Activated T-cell treated with anti-CD3 and anti-CD28 coated beads, Interleukin-2, amount 50 U/mL, for 1 hour (primary cell): ENCODE data around the gene PTPRF.

Experiments
- DNase-seq: peaks from one replicate; pipeline ENCODE4 v3.0.0-alpha.2; 2020

Gene PTPRF

GRCh38 chr1:43612406-43612805 lies 81.7 kb downstream of the PTPRF start:
- DNase-seq: no peak

DNA sequence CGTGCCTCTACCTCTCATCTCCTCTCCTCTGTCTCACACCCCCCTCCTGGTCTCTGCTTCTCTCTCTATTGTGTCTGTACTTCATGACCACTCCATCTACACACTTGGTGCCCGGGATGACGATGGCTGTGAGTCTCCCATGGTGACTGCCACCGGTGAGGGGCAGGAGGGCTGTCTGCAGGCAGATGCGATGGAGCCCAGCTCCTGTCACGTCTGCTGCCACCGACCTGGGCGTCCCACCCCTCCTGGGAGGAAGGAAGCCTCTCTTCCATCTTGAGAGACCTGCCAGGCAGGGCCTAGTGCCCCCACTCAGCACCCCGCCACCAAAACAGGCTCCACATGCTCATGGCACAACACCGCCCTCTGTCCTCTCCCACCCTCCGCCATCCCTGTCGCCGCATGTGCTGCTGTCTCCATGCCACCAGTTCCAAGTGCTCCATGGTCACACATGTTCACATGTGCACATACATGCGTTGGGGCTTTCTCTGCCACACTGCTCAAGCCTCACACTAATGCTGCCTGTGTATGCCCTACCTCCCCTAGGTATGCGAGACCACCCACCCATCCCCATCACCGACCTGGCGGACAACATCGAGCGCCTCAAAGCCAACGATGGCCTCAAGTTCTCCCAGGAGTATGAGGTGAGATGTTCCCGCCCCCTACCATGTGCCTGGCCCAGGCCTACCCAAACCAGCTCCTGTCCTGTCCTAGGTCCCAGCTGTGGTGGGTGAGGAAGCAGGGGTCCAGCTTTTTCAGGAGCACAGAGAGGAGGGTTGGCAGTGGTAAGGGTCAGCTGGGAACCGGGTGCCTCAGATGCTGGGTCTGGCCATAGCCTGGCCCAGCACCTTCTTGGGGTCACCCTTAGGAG lies 82.6 kb downstream of the PTPRF start:
- no peak for DNase-seq

DNA sequence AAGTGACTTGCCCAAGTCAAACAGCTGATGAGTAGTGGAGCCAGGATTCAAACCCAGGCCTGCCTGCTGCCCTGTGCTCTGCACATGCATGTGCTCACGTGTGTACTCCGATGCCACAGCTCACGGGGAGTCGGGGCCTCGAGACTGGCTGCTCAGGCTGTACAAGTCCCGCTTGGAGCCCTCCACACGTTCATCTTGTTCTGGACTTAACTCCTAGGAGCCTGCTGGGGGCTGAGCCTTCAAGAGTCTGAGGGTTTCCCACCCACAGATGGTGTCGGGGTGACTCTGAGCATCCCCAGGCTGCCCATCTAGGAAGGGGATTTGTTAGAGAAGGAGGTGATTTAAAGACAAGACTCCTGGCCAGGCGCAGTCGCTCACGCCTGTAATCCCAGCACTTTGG lies 83.5 kb downstream of the PTPRF start:
- no peak for DNase-seq

DNA sequence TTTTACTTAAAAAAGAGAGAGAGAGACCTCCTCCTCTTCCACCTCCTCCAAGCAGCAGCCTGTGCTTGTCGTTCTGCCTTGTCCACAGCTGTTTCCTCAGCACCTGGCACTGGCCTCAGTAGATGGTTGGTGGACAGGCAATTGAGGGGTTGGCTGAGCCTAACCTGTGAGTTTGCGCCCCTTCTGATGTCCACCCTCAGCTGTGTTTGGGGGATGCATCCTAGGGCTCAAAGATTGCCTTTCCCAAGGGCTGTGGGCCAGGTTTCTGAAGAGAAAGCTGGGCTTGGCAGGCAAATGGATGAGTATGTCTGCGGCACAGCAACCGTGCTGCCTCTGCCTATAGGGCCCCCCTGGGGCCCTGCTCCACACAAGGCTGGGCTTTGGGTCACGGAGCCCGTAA lies 84.2 kb downstream of the PTPRF start:
- DNase-seq: no peak

GRCh38 chr1:43616383-43616782 lies 85.7 kb downstream of the PTPRF start:
- no peak for DNase-seq

DNA sequence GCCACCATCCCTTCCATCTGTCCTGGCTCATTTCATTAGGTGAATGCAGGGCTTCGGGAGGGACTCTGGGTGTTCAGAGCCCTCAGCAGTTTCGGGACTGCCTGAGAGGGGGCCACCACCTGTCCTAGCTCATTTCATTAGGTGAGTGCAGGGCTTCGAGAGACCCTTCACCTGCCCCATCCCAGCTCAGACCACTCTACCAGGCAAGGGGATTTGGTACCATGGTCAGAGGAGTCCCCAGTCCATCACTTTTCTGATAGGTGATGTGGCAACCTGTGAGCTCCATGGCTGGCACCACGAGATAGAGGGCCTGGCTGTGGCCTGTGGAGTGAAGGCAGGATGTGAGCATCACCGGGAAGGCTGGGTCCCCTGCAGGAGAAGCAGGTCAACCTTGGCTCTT lies 86.3 kb downstream of the PTPRF start:
- no peak for DNase-seq

DNA sequence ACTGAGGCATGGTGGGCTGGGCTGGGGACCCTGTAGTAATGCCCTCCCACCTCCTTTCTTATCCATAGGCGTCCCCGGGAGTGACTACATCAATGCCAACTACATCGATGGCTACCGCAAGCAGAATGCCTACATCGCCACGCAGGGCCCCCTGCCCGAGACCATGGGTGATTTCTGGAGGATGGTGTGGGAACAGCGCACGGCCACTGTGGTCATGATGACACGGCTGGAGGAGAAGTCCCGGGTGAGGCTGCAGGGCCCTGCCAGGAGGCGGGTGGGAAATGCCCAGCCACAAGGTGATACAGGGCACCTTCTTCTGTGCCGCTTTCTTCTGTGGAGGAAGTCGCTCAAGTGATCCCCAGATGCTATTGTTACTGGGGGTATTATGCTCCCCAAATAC lies 87.0 kb downstream of the PTPRF start:
- DNase-seq: no peak

GRCh38 chr1:43618521-43619313 lies 88.0 kb downstream of the PTPRF start:
- no peak for DNase-seq

DNA sequence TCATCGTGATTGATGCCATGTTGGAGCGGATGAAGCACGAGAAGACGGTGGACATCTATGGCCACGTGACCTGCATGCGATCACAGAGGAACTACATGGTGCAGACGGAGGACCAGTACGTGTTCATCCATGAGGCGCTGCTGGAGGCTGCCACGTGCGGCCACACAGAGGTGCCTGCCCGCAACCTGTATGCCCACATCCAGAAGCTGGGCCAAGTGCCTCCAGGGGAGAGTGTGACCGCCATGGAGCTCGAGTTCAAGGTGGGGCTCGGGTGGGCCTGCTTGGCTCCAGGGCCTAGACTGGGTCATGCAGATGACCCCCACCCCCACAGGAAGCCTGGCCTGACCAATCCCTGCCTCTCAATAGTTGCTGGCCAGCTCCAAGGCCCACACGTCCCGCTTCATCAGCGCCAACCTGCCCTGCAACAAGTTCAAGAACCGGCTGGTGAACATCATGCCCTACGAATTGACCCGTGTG lies 88.7 kb downstream of the PTPRF start:
- DNase-seq: no peak

GRCh38 chr1:43619996-43620920 lies 89.6 kb downstream of the PTPRF start:
- DNase-seq: no peak

GRCh38 chr1:43620956-43621355 lies 90.3 kb downstream of the PTPRF start:
- no peak for DNase-seq

GRCh38 chr1:43621386-43621785 lies 90.7 kb downstream of the PTPRF start:
- DNase-seq: no peak

DNA sequence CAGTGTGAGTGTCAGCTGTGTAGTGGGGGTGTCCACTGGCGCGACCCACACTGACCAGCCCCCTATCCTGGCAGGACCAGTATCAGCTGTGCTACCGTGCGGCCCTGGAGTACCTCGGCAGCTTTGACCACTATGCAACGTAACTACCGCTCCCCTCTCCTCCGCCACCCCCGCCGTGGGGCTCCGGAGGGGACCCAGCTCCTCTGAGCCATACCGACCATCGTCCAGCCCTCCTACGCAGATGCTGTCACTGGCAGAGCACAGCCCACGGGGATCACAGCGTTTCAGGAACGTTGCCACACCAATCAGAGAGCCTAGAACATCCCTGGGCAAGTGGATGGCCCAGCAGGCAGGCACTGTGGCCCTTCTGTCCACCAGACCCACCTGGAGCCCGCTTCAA lies 91.2 kb downstream of the PTPRF start:
- DNase-seq: no peak

DNA sequence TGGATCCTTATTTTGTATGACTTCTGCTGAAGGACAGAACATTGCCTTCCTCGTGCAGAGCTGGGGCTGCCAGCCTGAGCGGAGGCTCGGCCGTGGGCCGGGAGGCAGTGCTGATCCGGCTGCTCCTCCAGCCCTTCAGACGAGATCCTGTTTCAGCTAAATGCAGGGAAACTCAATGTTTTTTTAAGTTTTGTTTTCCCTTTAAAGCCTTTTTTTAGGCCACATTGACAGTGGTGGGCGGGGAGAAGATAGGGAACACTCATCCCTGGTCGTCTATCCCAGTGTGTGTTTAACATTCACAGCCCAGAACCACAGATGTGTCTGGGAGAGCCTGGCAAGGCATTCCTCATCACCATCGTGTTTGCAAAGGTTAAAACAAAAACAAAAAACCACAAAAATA lies 91.8 kb downstream of the PTPRF start:
- DNase-seq: no peak

DNA sequence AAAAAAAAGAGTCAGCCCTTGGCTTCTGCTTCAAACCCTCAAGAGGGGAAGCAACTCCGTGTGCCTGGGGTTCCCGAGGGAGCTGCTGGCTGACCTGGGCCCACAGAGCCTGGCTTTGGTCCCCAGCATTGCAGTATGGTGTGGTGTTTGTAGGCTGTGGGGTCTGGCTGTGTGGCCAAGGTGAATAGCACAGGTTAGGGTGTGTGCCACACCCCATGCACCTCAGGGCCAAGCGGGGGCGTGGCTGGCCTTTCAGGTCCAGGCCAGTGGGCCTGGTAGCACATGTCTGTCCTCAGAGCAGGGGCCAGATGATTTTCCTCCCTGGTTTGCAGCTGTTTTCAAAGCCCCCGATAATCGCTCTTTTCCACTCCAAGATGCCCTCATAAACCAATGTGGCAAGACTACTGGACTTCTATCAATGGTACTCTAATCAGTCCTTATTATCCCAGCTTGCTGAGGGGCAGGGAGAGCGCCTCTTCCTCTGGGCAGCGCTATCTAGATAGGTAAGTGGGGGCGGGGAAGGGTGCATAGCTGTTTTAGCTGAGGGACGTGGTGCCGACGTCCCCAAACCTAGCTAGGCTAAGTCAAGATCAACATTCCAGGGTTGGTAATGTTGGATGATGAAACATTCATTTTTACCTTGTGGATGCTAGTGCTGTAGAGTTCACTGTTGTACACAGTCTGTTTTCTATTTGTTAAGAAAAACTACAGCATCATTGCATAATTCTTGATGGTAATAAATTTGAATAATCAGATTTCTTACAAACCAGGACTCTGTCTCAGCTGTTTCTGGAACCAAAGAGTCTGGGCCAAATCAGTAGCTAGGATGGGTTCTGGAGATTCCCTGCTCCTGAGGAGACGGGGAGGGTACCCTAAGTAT lies 92.5 kb downstream of the PTPRF start:
- no peak for DNase-seq

GRCh38 chr1:43625063-43625780 lies 94.5 kb downstream of the PTPRF start:
- no peak for DNase-seq

DNA sequence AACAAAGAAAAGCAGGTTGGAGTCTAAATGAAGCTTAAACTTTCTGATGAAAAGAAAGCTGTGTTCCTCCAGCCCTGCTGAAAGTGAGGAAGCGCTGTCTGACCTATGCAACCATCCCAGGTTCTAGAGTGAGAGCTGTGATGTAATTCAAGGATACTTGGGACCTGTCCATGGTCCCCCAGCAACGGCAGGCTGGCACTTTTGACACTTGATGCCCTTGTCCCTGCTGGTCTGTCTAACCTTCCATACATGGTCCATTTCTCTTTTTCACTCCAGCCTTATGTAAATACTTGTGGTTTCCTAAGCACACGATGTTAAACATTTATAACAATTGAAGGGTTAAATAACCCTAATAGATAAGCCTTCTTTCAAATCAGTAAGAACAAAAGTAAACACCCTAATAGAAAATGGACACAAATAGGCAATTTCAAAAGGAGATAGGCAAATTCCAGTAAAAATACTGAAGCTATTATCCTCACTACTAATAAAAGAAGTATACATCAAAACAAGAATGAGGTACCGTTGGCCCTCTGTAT lies 101.5 kb downstream of the PTPRF start:
- DNase-seq: no peak

GRCh38 chr1:43634721-43635120 lies 104.0 kb downstream of the PTPRF start:
- no peak for DNase-seq

DNA sequence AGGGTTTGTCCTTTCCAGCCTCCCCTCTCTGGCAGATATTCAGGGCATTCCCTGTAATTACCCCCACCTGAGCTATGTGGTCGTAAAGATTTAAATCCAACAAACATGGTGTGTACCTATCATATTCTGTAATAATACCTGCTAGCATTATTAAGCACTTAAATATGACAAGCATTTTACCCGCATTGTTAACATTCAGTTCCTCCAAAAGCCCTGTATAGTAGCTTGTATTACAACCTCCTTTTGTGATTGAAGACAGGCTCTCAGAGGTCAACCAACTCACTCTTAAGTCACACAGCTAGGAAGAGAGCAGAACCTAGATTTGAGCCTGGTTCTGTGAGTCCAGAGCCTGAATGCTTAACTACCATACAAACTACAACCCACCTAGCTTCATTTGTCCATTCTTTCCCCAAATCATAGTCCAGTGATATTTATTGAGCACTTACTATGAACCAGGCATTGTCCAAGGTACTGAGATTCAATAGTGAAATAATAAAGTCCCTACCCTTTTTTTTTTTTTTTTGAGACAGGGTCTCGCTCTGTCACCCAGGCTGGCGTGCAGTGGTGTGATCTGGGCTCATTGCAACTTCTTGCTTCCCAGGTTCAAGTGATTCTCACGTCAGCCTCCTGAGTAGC lies 105.4 kb downstream of the PTPRF start:
- no peak for DNase-seq

DNA sequence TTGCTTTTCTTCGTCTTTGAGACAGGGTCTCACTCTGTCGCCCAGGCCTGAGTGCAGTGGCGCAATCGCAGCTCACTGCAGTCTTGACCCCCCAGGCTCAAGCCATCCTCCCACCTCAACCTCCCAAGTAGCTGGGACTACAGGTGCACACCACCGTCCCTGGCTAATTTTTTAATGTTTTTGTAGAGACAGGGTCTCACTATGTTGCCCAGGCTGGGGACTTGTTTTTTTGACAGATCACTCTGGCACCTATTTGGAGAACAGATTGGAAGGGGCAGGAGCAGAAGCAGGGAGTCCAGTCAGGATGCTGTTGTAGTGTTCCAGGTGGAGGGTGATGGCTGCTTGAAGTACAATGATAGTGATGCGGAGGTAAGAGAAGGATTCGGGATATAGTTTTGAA lies 106.6 kb downstream of the PTPRF start:
- DNase-seq: no peak
